Fibroblast of lung (primary cell): ENCODE data around the gene TMEM256. TPM values are rescaled to one million over a fixed set of nuclear protein-coding genes. Genes with fewer than 3 reads are reported as not detected.

Source experiments
- DNase-seq, 2 donors: peaks; one replicate each; pipeline versions ENCODE4 v3.0.0 to v3.0.0-alpha.2; 2010; ENCODE audit warnings: low read depth in 2 of 2
- H2AFZ ChIP-seq: 2 replicates; pipeline ENCODE4 v1.5.1; 2012; ENCODE audit warnings: low read length, control low read depth, inconsistent platforms
- H3K27ac ChIP-seq: 2 replicates; pipeline ENCODE4 v1.5.1; 2011; ENCODE audit warnings: low read length, control low read depth; ENCODE audit not compliant: insufficient read depth
- H3K27me3 ChIP-seq: 2 replicates; pipeline ENCODE4 v1.5.1; 2011; ENCODE audit warnings: mild to moderate bottlenecking, low read length; ENCODE audit not compliant: control insufficient read depth, insufficient read depth
- H3K36me3 ChIP-seq: 2 replicates; pipeline ENCODE4 v1.5.1; 2011; ENCODE audit warnings: low read length; ENCODE audit not compliant: control insufficient read depth, insufficient read depth
- H3K4me1 ChIP-seq: 2 replicates; pipeline ENCODE4 v1.5.1; 2011; ENCODE audit warnings: low read length; ENCODE audit not compliant: control insufficient read depth, insufficient read depth; ENCODE audit errors: extremely low read depth
- H3K4me2 ChIP-seq: 2 replicates; pipeline ENCODE4 v1.5.1; 2011; ENCODE audit warnings: low read length, control low read depth; ENCODE audit not compliant: insufficient read depth; ENCODE audit errors: extremely low read depth
- H3K4me3 ChIP-seq, 4 experiments: fragments of 200-600 bp in 1 of 4; sonication (generic) in 1 of 4; replicated peaks in 1 of 4; 2 replicates each; pipeline ENCODE4 v1.5.1; 2011 to 2016; ENCODE audit warnings: low read length in 4 of 4, low read depth in 3 of 4, mild to moderate bottlenecking in 3 of 4, control low read depth in 2 of 4, inconsistent platforms in 1 of 4, mixed read lengths in 1 of 4; ENCODE audit not compliant: insufficient read depth in 1 of 4; ENCODE audit errors: control extremely low read depth in 1 of 4
- H3K79me2 ChIP-seq: 2 replicates; pipeline ENCODE4 v1.5.1; 2012; ENCODE audit warnings: mild to moderate bottlenecking, low read length, inconsistent platforms; ENCODE audit not compliant: control insufficient read depth, insufficient read depth
- H3K9ac ChIP-seq: 2 replicates; pipeline ENCODE4 v1.5.1; 2011; ENCODE audit warnings: mild to moderate bottlenecking, low read length, control low read depth; ENCODE audit not compliant: insufficient read depth
- H3K9me3 ChIP-seq: 2 replicates; pipeline ENCODE4 v1.5.1; 2012; ENCODE audit warnings: low read depth, low read length; ENCODE audit not compliant: control insufficient read depth, insufficient read depth
- H4K20me1 ChIP-seq: 2 replicates; pipeline ENCODE4 v1.5.1; 2011; ENCODE audit warnings: low read length; ENCODE audit not compliant: control insufficient read depth, insufficient read depth; ENCODE audit errors: extremely low read depth
- CTCF ChIP-seq, 2 donors: IDR thresholded peaks in 1 of 2; conservative IDR thresholded peaks in 1 of 2; 1 replicate in 1 of 2; 2 replicates in 1 of 2; pipeline ENCODE4 v1.5.1; 2011 to 2012; ENCODE audit warnings: low read length in 2 of 2, control low read depth in 1 of 2, inconsistent platforms in 1 of 2, low read depth in 1 of 2, mild to moderate bottlenecking in 1 of 2
- EZH2 ChIP-seq: IDR thresholded peaks from 2 replicates; pipeline ENCODE4 v1.5.1; 2012; ENCODE audit warnings: low read length, control low read depth, mild to moderate bottlenecking; ENCODE audit errors: missing control alignments
- polyA plus RNA-seq, 2 donors: library from polyadenylated mRNA; depleted of rRNA in 1 of 2; stranded (reverse) in 1 of 2; unstranded in 1 of 2; fragments of >200 nt; gene quantifications; 2 replicates each; pipeline ENCODE4 v1.2.1, GENCODE V29; 2011 to 2012; ENCODE audit warnings: missing spikeins in 1 of 2
- total RNA-seq: library from RNA; depleted of rRNA; stranded (reverse); fragments of >200 nt; gene quantifications from 2 replicates; pipeline ENCODE4 v1.2.1, GENCODE V29; 2014

TMEM256 gene
- total and polyA plus RNA-seq, 2 donors (not counting 1 experiment from before 2014, with no cell fraction given) = 59.1 to 206 TPM

- Histone ChIP-seq H3K4me3 (no peak overlapping the region), H3K79me2 (no peaks in the 10 kb centered on the region), H2AFZ (no peak overlapping the region), H4K20me1 (no peaks in the 10 kb centered on the region), H3K9me3 (no peaks in the 10 kb centered on the region), H3K4me2 (no peak overlapping the region), H3K27ac (no peak overlapping the region), H3K27me3 (no peaks in the 10 kb centered on the region), H3K9ac (no peak overlapping the region), H3K4me1 (peaks cover 7% of the 10 kb centered on the region), H3K36me3 (peaks cover 10% of the 10 kb centered on the region)
- DNase-seq = no peak
- no peak for TF ChIP-seq CTCF (conservative IDR thresholded peaks at IDR 0.05 in 1 of 2, IDR thresholded peaks at IDR 0.05 in 1 of 2; ENCODE audit: low read depth in 1 of 2, low read length in 2 of 2)
- TF ChIP-seq EZH2 = no peak
Measured at GRCh38 chr17:7407082-7407481, 3.2 kb upstream of the TMEM256 start.

GRCh38 chr17:7406235-7406825, 2.4 kb upstream of the TMEM256 start:
- H3K9ac ChIP-seq = no peak overlapping the region
- peaks cover 10% of the 10 kb centered on the region for H3K36me3 ChIP-seq
- no peak for DNase-seq
- H3K27me3 ChIP-seq = no peaks in the 10 kb centered on the region
- H2AFZ ChIP-seq = no peak overlapping the region
- H3K4me2 ChIP-seq = peak overlapping the region; percentile 55
- H3K4me3 ChIP-seq = peak overlapping the region; percentile 60 to 81 (median 72)
- H3K79me2 ChIP-seq = no peaks in the 10 kb centered on the region
- H3K27ac ChIP-seq = no peak overlapping the region
- H3K9me3 ChIP-seq = no peaks in the 10 kb centered on the region
- H3K4me1 ChIP-seq = peaks cover 7% of the 10 kb centered on the region
- H4K20me1 ChIP-seq = no peaks in the 10 kb centered on the region
- TF ChIP-seq EZH2 (no peak), CTCF (conservative IDR thresholded peaks at IDR 0.05 in 1 of 2, IDR thresholded peaks at IDR 0.05 in 1 of 2; ENCODE audit: low read depth in 1 of 2, low read length in 2 of 2) (no peak)

GRCh38 chr17:7405350-7406234, 1.7 kb upstream of the TMEM256 start:
- Histone ChIP-seq H3K27ac (peak overlapping the region; percentile 54), H3K79me2 (no peaks in the 10 kb centered on the region), H3K4me3 (peak overlapping the region; percentile 66 to 81 (median 74)), H4K20me1 (no peaks in the 10 kb centered on the region), H3K9me3 (no peaks in the 10 kb centered on the region), H3K4me2 (peak overlapping the region; percentile 77), H3K27me3 (no peaks in the 10 kb centered on the region), H3K36me3 (peaks cover 10% of the 10 kb centered on the region), H3K9ac (peak overlapping the region; percentile 73), H2AFZ (peak overlapping the region; percentile 45), H3K4me1 (peaks cover 7% of the 10 kb centered on the region)
- TF ChIP-seq CTCF (conservative IDR thresholded peaks at IDR 0.05 in 1 of 2, IDR thresholded peaks at IDR 0.05 in 1 of 2; ENCODE audit: low read depth in 1 of 2, low read length in 2 of 2) = no peak
- no peak for TF ChIP-seq EZH2
- DNase-seq = no peak
